Measurements from ENCODE around the gene TYMP. TPM values are rescaled to one million over a fixed set of nuclear protein-coding genes. Genes with fewer than 3 reads are reported as not detected.
A peak's percentile ranks its signal among the peaks of the same experiment; 100 is the strongest.
"Not testable (repeated sequence)": the region's sequence is repeated elsewhere in the genome, so short reads cannot be mapped to it uniquely, and the experiment has no call there.

Gene TYMP
- total RNA-seq, 2 donors from 2014 or later: 1.2 to 2.1 TPM

DNA sequence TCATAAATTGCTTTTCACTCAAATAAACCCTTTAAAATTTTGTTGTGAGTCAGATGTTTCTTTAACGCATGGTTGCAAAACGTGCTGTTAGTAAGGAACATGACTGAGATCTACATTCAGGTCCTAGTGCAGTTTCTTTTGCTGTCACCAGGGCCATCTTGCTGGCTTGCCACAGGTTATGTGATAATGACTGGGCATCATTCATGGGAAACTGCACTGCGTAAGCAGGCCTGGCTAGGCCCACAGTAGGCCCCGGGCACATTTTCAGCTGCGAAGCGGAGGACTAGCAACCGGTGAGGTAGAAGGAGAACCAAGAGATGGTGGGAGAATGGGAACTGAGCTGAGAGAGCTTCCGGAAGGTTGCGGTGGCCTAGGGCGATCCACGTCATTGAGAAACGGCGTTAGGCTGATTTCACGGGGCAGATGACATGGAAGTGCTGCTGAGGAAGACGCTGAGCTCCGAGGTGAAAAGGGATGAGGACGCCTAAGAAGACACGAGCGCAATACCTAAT is 12.7 kb upstream of the TYMP start:
- Mint-ChIP-seq H3K36me3 (ENCODE audit: low read depth) (no peaks in the 10 kb centered on the region), H3K27ac (no peak overlapping the region), H3K9me3 (no peaks in the 10 kb centered on the region), H3K4me1 (peaks cover 8% of the 10 kb centered on the region), H3K27me3 (ENCODE audit: insufficient read depth) (peaks cover 18% of the 10 kb centered on the region), H3K4me3 (no peak overlapping the region)
- no peak overlapping the region for H3K9ac ChIP-seq (ENCODE audit: extremely low read depth, low read length, poor library complexity, severe bottlenecking)
- no peak overlapping the region for H3K27ac ChIP-seq (ENCODE audit: low read depth, low read length)
- peak; percentile 29 for TF ChIP-seq CTCF (conservative IDR thresholded peaks at IDR 0.05)
- H3K4me1 ChIP-seq (ENCODE audit: control insufficient read depth, insufficient read depth, low read length): no peaks in the 10 kb centered on the region
- no peaks in the 10 kb centered on the region for H3K36me3 ChIP-seq (ENCODE audit: control insufficient read depth, insufficient read depth, low read length)
- no peak for DNase-seq
- no peaks in the 10 kb centered on the region for H3K9me3 ChIP-seq (ENCODE audit: control insufficient read depth, low read length)
- 96 to 97% methylated on average over 19 of the region's 19 CpGs for WGBS, 2 experiments (ENCODE audit: insufficient coverage in 1 of 2, insufficient read length in 1 of 2)
- no peak overlapping the region for H3K4me3 ChIP-seq (ENCODE audit: low read length)
- peaks cover 21% of the 10 kb centered on the region for H3K27me3 ChIP-seq (ENCODE audit: control insufficient read depth, insufficient read depth, low read length, poor library complexity, severe bottlenecking)

- not testable (repeated sequence) for DNase-seq; H3K4me3 Mint-ChIP-seq; H3K4me1 Mint-ChIP-seq; H3K9ac ChIP-seq (ENCODE audit: extremely low read depth, low read length, poor library complexity, severe bottlenecking); H3K36me3 ChIP-seq (ENCODE audit: control insufficient read depth, insufficient read depth, low read length); H3K27ac Mint-ChIP-seq; H3K4me1 ChIP-seq (ENCODE audit: control insufficient read depth, insufficient read depth, low read length); H3K27ac ChIP-seq (ENCODE audit: low read depth, low read length); H3K36me3 Mint-ChIP-seq (ENCODE audit: low read depth); H3K9me3 Mint-ChIP-seq; H3K4me3 ChIP-seq (ENCODE audit: low read length); H3K9me3 ChIP-seq (ENCODE audit: control insufficient read depth, low read length)
- WGBS, 2 experiments (ENCODE audit: insufficient coverage in 1 of 2, insufficient read length in 1 of 2): 87 to 91% methylated on average over 3 to 5 of the region's 5 CpGs
- peaks cover 18% of the 10 kb centered on the region for H3K27me3 Mint-ChIP-seq (ENCODE audit: insufficient read depth)
- H3K27me3 ChIP-seq (ENCODE audit: control insufficient read depth, insufficient read depth, low read length, poor library complexity, severe bottlenecking): peaks cover 23% of the 10 kb centered on the region
These were observed 11.8 kb upstream of the TYMP start for GRCh38 chr22:50541667-50542026.

DNA sequence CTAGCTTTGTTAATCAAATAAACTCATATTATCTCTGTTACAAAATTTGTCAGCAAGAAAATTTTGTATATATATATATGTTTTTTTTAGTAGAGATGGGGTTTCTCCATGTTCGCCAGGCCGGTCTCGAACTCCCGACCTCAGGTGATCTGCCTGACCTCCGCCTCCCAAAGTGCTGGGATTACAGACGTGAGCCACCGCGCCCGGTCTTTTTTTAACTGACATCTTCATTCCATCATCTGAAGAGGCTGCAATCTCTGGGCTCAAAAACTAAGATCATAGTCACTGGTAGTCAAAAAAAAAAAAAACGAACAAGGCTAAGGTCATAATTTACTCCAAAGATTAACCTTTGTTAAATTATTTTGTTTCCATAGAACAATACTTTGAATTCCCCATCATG is 10.6 kb upstream of the TYMP start:
- Histone ChIP-seq H3K4me1 (ENCODE audit: control insufficient read depth, insufficient read depth, low read length) (no peaks in the 10 kb centered on the region), H3K4me3 (ENCODE audit: low read length) (no peak overlapping the region), H3K9ac (ENCODE audit: extremely low read depth, low read length, poor library complexity, severe bottlenecking) (no peak overlapping the region), H3K9me3 (ENCODE audit: control insufficient read depth, low read length) (no peaks in the 10 kb centered on the region), H3K27ac (ENCODE audit: low read depth, low read length) (no peak overlapping the region), H3K27me3 (ENCODE audit: control insufficient read depth, insufficient read depth, low read length, poor library complexity, severe bottlenecking) (peaks cover 23% of the 10 kb centered on the region), H3K36me3 (ENCODE audit: control insufficient read depth, insufficient read depth, low read length) (no peaks in the 10 kb centered on the region)
- Mint-ChIP-seq H3K4me3 (no peak overlapping the region), H3K27ac (peak overlapping the region; percentile 57), H3K4me1 (peaks cover 8% of the 10 kb centered on the region), H3K27me3 (ENCODE audit: insufficient read depth) (peaks cover 14% of the 10 kb centered on the region), H3K36me3 (ENCODE audit: low read depth) (no peaks in the 10 kb centered on the region), H3K9me3 (no peaks in the 10 kb centered on the region)
- 84 to 91% methylated on average over 10 of the region's 10 CpGs for WGBS, 2 experiments (ENCODE audit: insufficient coverage in 1 of 2, insufficient read length in 1 of 2)
- no peak for DNase-seq
- TF ChIP-seq CTCF (conservative IDR thresholded peaks at IDR 0.05): no peak

DNA sequence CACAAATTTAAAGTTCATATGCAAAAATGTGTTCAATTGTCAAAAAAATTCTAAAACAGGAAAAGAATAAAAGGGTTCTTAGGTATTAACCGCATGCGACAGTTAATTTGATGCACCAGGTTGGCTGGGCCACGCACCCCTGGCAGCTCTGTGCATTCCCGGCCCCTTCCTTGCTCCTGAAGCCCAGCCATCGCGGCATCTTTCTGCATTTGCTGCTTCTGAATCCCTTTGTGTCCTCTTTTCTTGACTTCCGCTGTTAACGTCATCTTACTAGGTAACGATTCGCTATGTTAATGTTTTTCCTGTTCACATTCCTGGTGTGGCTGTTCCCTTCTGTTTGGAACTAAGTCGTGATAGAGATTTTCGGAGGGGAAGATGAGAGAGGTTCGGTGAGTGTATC is 8.0 kb upstream of the TYMP start:
- Mint-ChIP-seq H3K4me1 (peaks cover 13% of the 10 kb centered on the region), H3K27ac (no peak overlapping the region), H3K4me3 (no peak overlapping the region), H3K36me3 (ENCODE audit: low read depth) (no peaks in the 10 kb centered on the region), H3K9me3 (no peaks in the 10 kb centered on the region), H3K27me3 (ENCODE audit: insufficient read depth) (peaks cover 22% of the 10 kb centered on the region)
- H3K4me3 ChIP-seq (ENCODE audit: low read length): no peak overlapping the region
- no peaks in the 10 kb centered on the region for H3K9me3 ChIP-seq (ENCODE audit: control insufficient read depth, low read length)
- DNase-seq: no peak
- H3K9ac ChIP-seq (ENCODE audit: extremely low read depth, low read length, poor library complexity, severe bottlenecking): no peak overlapping the region
- no peaks in the 10 kb centered on the region for H3K4me1 ChIP-seq (ENCODE audit: control insufficient read depth, insufficient read depth, low read length)
- no peaks in the 10 kb centered on the region for H3K36me3 ChIP-seq (ENCODE audit: control insufficient read depth, insufficient read depth, low read length)
- no peak for TF ChIP-seq CTCF (conservative IDR thresholded peaks at IDR 0.05)
- H3K27me3 ChIP-seq (ENCODE audit: control insufficient read depth, insufficient read depth, low read length, poor library complexity, severe bottlenecking): peaks cover 17% of the 10 kb centered on the region
- WGBS, 2 experiments (ENCODE audit: insufficient coverage in 1 of 2, insufficient read length in 1 of 2): 91 to 95% methylated on average over 10 to 13 of the region's 13 CpGs
- no peak overlapping the region for H3K27ac ChIP-seq (ENCODE audit: low read depth, low read length)

All from endodermal cell (in vitro differentiated cells).